ENCODE measurements around the gene LDAF1.
"Not testable (repeated sequence)": the region's sequence is repeated elsewhere in the genome, so short reads cannot be mapped to it uniquely, and the experiment has no call there.

Gene LDAF1

DNA sequence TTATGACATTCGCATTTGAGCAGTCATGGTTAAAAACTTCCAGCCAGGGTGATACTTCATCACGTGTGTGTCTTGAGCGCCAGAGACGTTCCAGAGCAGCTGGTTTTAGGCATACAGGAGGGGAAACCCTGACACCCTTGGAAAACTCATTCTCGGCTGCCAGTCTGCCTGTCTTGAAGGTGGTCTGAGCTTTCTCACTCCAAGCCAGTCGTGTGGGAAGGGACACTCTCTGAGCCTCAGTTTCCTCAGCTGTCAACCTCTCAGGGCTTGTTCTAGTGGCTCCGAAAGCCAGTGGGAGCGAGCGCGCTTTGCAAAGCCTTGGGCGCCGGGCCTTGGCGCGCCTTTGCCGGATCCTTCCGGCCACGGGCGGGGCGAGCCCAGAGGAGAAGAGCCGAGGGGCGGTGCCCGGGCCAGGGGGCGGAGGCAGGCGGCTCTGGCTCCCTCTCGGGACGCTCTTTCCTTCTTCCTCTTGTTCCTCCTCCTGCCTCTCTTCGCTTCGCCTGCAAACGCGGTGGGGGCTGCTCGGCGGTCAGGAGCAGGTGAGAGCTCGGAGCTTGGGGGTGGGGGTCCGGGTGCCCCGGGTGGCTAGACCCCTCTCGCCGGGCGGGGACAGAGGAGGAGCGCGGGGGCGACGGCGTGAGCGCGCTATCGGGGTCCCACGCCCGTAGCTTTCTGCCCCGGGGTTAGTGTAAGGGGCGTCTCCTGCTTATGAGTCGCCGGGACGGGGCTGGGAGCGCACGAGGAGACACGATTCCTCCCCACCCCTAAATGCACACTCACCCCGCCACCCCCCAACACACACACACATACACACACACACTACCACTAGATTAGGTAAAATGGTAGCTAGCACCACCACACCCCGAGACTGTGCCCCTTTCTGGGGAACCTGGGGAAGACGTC is at the start of gene LDAF1:
LDAF1 (plus strand) TSS at position 467 of the 903 bp plus-strand sequence. CDS start 2,509 bp downstream, outside the sequence.
- no peak for DNase-seq

DNA sequence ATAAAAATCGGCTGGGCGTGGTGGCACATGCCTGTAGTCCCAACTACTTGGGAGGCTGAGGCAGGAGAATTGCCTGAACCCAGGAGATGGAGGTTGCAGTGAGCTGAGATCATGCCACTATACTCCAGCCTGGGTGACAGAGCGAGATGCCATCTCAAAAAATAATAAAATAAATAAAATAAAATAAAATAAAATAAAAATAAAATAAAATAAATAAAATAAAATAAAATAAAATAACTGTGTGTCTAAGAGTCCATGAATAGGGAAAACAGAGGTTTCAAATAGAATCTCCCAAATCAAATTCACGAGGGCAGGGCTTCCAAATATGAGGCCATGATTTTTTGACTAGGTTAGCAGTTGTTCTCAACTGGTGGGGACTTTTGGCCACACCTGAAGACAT is 42.9 kb upstream of the LDAF1 start:
- DNase-seq = not testable (repeated sequence)

- DNase-seq = no peak
These were observed 42.3 kb upstream of the LDAF1 start for GRCh38 chr16:21116148-21116693.

DNA sequence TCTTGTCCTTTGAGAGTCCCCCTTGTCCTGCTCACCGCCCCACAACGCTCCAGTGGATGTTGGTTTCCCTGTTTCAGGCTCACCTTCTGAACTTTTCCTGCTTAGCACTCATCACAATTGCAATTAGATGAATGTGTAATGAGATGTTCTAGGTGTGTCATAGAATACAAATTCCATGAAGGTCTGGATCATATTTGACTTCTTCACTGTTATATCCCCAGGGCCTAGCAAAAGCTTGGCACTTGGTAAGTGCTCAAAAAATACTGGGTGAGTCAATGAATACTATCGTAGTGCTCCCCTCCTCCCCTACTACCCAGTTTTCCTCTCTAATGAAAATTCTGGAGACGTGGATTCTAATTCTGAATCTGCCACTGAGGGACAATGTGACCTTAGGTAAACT is 40.9 kb upstream of the LDAF1 start:
- no peak for DNase-seq

GRCh38 chr16:21120976-21121520 is 37.4 kb upstream of the LDAF1 start:
- no peak for DNase-seq

- no peak for DNase-seq
These were observed 33.3 kb upstream of the LDAF1 start for GRCh38 chr16:21125191-21125590.

- DNase-seq = no peak
These were observed 32.0 kb upstream of the LDAF1 start for GRCh38 chr16:21126518-21126917.

DNA sequence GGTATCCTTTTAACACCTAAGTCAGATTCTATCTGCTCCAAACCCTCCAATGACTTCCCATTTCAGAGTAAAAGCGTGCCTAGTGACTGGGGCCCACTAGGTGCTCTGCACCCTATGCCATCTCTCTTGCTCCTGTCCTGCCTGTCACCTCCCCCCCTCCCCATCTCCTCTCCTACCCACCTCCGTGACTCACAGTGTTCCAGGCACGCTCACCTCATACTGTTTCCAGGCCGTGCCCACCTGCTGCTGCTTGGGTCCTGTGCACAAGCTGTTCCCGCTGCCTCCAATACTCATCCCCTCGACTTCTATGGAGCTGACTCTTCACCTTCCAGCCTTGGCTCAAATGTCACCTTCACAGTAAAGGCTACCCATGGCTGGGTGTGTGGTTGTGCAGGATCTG is 29.5 kb upstream of the LDAF1 start:
- no peak for DNase-seq

DNA sequence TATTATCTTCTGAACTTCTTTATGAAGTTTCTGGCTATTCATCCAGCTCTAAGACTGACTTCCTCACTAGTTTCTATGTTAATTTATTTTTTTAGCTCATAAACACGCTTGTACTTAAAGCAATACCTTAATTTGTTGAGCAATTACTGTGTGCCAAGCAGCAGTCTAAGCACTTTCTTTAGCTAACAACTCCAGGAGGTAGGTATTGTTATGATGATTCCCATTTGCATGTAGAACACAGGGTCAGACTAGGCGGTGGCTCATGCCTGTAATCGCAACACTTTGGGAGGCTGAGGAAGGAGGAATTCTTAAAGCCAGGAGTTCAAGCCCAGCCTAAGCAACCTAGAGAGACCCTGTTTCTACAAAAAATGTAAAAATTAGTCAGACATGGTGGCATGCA is 27.7 kb upstream of the LDAF1 start:
- no peak for DNase-seq

GRCh38 chr16:21134053-21134452 is 24.4 kb upstream of the LDAF1 start:
- no peak for DNase-seq

GRCh38 chr16:21145738-21146137 is 12.7 kb upstream of the LDAF1 start:
- DNase-seq = no peak

DNA sequence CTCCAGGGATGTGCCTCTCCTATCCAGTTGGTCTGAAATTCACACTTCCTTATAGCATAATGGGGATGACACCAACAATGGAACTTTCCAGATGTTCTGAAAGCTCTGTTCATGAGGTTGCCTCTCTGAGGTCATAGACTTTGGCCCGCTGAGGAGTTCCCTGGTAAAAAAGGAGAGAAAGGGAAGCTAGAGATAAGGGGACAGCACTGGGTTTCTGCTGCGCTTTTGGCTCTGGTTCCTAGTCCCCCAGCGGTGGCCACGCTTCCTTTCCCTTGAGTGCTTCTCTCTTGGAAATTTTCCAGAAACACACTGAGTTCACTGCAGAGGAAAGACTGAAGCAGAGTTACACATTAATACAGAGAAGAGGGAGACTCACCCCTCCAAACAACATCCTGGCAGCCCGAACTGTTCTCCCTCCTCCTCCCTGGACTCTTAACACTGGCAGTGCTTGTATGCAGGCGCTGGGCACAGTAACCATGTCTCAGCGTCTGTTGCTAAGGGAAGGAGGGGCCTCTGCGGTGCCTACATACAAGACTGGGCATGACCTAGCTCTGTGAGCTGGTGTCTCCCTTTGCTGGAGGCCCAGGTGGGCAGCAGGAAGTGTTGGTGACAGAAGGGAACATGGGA is 8.0 kb upstream of the LDAF1 start, which contains the start of gene DNAH3:
DNAH3 (minus strand) TSS at position 472 of the 627 bp plus-strand sequence. CDS start 527 bp downstream, outside the sequence.
- DNase-seq = no peak

- not testable (repeated sequence) for DNase-seq
These were observed 6.1 kb upstream of the LDAF1 start for GRCh38 chr16:21152160-21153030.

- DNase-seq = not testable (repeated sequence)
These were observed 5.2 kb upstream of the LDAF1 start for GRCh38 chr16:21153124-21153729.

GRCh38 chr16:21156011-21156410 is 2.5 kb upstream of the LDAF1 start:
- DNase-seq = not testable (repeated sequence)

GRCh38 chr16:21156767-21157467 is 1.6 kb upstream of the LDAF1 start:
- DNase-seq = no peak

DNA sequence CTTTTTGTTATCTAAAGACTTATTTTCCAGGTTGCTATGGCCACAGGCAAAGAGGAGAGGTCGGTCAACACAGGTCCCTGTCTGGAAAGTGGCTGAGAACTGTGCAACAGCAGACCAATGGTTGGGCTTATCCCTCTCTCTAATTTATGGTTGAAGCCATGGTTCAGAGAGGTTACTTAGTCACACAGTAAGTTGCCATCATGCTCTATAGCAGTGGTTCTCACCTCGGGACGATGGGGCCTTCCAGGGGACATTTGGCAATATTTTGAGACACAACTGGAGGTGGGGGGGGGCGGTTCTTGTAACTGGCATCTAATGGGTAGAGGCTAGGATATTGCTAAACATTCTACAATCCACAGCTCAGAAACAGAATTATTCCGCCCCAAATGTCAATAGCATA is 842 bp upstream of the LDAF1 start:
- no peak for DNase-seq

GRCh38 chr16:21159281-21159951 is 942 bp downstream of the LDAF1 start:
- DNase-seq = no peak

- no peak for DNase-seq
These were observed 1.8 kb downstream of the LDAF1 start for GRCh38 chr16:21160276-21160675.

GRCh38 chr16:21161211-21161610 is 2.7 kb downstream of the LDAF1 start:
- DNase-seq = no peak

GRCh38 chr16:21162661-21163151 is 4.2 kb downstream of the LDAF1 start:
- no peak for DNase-seq
